ENCODE data around the gene SLC29A1.

Gene SLC29A1

DNA sequence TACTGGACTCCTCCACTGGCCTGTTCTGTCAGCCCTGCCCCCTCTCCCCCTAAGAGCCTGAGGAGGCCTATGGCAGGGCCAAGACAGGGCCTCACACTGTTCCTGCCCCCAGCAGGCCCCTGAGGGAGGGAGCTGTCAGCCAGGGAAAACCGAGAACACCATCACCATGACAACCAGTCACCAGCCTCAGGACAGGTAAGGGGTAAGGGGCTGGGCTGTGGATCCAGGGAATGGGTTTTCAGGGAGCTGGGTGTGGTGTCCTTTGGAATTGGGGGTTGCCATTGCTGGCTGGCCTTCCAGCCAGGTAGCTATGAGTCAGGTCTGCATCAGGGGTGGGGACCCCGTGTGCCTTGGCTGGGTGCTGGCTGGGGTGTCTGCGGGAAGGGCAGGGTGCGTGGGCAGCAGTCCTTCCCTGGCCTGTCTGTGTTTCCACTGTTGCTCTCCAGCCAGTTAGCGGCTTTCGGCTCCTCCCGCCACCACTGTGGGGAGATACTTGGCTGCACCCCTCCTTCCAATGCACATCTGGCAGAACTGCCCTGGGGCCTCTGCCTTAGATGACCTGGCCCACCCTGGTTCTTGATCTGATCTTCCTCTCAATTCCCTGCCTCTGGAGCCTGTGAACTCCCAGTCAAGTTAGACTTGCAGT lies 3.9 kb downstream of the SLC29A1 start:
- TF ChIP-seq, protein P1, sequence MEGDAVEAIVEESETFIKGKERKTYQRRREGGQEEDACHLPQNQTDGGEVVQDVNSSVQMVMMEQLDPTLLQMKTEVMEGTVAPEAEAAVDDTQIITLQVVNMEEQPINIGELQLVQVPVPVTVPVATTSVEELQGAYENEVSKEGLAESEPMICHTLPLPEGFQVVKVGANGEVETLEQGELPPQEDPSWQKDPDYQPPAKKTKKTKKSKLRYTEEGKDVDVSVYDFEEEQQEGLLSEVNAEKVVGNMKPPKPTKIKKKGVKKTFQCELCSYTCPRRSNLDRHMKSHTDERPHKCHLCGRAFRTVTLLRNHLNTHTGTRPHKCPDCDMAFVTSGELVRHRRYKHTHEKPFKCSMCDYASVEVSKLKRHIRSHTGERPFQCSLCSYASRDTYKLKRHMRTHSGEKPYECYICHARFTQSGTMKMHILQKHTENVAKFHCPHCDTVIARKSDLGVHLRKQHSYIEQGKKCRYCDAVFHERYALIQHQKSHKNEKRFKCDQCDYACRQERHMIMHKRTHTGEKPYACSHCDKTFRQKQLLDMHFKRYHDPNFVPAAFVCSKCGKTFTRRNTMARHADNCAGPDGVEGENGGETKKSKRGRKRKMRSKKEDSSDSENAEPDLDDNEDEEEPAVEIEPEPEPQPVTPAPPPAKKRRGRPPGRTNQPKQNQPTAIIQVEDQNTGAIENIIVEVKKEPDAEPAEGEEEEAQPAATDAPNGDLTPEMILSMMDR (IDR thresholded peaks at IDR 0.05; ENCODE audit: low read depth, low read length) = no peak
- TF ChIP-seq POLR2A (IDR thresholded peaks at IDR 0.05; ENCODE audit: extremely low read depth, insufficient read length) = no peak
- TF ChIP-seq, protein P2, sequence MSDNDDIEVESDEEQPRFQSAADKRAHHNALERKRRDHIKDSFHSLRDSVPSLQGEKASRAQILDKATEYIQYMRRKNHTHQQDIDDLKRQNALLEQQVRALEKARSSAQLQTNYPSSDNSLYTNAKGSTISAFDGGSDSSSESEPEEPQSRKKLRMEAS (IDR thresholded peaks at IDR 0.05; ENCODE audit: low read depth, low read length) = no peak
- TF ChIP-seq MYC (IDR thresholded peaks at IDR 0.05; ENCODE audit: low read depth, low read length) = no peak
- no peak for DNase-seq (ENCODE audit: low read depth)
- no peak overlapping the region for H3K4me3 ChIP-seq (ENCODE audit: low read depth, low read length)

DNA sequence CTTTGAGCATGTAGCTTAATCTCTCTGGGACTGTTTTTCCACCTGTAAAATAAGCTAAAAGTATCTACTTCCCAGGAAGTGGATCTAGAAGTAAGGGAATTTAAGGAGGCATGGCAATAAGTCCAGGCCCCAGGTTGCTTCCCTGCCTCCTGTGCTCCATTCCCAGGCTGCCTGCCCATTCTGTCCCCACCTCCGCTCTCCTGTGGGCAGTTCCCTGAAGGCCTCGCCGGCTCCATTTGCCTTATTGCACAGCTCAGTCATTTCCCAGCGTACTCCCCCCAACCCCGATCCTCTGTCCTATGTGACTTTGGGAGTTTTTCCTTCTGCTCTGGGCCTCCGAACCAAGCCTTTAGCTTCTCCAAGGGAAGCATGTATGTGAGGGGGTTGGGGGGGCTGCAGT lies 4.6 kb downstream of the SLC29A1 start:
- no peak for TF ChIP-seq MYC (IDR thresholded peaks at IDR 0.05; ENCODE audit: low read depth, low read length)
- TF ChIP-seq POLR2A (IDR thresholded peaks at IDR 0.05; ENCODE audit: extremely low read depth, insufficient read length) = no peak
- TF ChIP-seq, protein P2 (IDR thresholded peaks at IDR 0.05; ENCODE audit: low read depth, low read length) = no peak
- TF ChIP-seq, protein P1 (IDR thresholded peaks at IDR 0.05; ENCODE audit: low read depth, low read length) = no peak
- H3K4me3 ChIP-seq (ENCODE audit: low read depth, low read length) = no peak overlapping the region
- no peak for DNase-seq (ENCODE audit: low read depth)

DNA sequence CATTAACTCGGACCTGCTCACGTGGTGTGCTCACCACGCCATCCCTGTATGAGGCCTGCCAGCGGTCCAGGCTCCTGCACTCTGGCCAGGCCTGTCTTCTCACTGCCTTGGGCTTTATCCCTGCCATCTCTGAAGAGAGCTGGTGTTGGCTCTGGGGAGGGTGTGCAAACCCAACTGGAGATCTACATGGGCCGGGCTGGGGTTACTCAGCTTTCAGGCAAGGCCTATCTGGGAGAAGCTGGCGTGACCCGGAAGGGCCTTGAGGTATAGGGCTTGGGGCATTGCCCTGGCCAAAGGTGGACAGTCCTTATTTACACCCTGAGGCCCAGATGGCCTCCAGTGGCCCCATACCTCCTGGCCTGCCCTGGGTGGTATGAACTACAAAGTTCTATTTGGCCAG lies 5.0 kb downstream of the SLC29A1 start:
- no peak for DNase-seq (ENCODE audit: low read depth)
- TF ChIP-seq MYC (IDR thresholded peaks at IDR 0.05; ENCODE audit: low read depth, low read length) = no peak
- TF ChIP-seq, protein P1 (IDR thresholded peaks at IDR 0.05; ENCODE audit: low read depth, low read length) = no peak
- no peak for TF ChIP-seq POLR2A (IDR thresholded peaks at IDR 0.05; ENCODE audit: extremely low read depth, insufficient read length)
- TF ChIP-seq, protein P2 (IDR thresholded peaks at IDR 0.05; ENCODE audit: low read depth, low read length) = no peak
- no peak overlapping the region for H3K4me3 ChIP-seq (ENCODE audit: low read depth, low read length)

DNA sequence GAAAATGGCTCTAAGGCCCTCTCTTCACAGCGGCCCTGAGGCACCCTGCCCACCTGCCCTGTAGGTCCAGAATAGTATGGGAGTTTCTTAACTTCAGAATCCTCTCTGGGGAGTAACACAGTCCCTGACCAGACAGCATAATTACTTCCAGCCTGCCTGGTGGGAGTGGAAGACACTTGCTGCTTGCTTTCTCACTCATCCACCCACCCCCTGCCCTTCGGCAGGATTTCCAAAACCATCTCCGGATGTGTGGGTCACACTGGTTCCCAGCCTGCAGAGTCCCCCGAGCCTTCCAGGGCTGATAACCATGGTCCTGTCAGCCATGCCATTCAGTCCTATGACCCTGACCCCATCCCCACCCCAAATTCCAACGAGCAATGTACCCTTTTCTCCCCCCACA lies 5.4 kb downstream of the SLC29A1 start:
- no peak for TF ChIP-seq POLR2A (IDR thresholded peaks at IDR 0.05; ENCODE audit: extremely low read depth, insufficient read length)
- TF ChIP-seq MYC (IDR thresholded peaks at IDR 0.05; ENCODE audit: low read depth, low read length) = no peak
- TF ChIP-seq, protein P2 (IDR thresholded peaks at IDR 0.05; ENCODE audit: low read depth, low read length) = no peak
- TF ChIP-seq, protein P1 (IDR thresholded peaks at IDR 0.05; ENCODE audit: low read depth, low read length) = no peak
- no peak overlapping the region for H3K4me3 ChIP-seq (ENCODE audit: low read depth, low read length)
- DNase-seq (ENCODE audit: low read depth) = no peak

DNA sequence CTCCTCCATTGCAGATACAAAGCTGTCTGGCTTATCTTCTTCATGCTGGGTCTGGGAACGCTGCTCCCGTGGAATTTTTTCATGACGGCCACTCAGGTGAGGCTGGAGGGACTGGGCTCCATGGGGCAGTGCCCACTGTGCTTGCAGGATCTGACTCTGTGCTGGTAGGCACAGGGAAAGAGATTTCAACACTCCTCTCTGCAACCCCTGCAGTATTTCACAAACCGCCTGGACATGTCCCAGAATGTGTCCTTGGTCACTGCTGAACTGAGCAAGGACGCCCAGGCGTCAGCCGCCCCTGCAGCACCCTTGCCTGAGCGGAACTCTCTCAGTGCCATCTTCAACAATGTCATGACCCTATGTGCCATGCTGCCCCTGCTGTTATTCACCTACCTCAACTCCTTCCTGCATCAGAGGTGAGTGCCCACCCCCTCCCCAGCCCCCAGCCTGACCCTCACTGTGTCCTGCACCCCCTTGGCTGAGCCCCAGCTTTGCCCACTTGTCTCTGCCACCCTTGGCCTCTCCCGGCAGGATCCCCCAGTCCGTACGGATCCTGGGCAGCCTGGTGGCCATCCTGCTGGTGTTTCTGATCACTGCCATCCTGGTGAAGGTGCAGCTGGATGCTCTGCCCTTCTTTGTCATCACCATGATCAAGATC lies 6.1 kb downstream of the SLC29A1 start:
- TF ChIP-seq, protein P2 (IDR thresholded peaks at IDR 0.05; ENCODE audit: low read depth, low read length) = no peak
- TF ChIP-seq POLR2A (IDR thresholded peaks at IDR 0.05; ENCODE audit: extremely low read depth, insufficient read length) (no peak), MYC (IDR thresholded peaks at IDR 0.05; ENCODE audit: low read depth, low read length) (no peak)
- TF ChIP-seq, protein P1 (IDR thresholded peaks at IDR 0.05; ENCODE audit: low read depth, low read length) = no peak
- no peak for DNase-seq (ENCODE audit: low read depth)
- H3K4me3 ChIP-seq (ENCODE audit: low read depth, low read length) = no peak overlapping the region
